Keratinocyte (primary cell): ENCODE data around the gene SPDYE2. TPM values are rescaled to one million over a fixed set of nuclear protein-coding genes. Genes with fewer than 3 reads are reported as not detected.
A peak's percentile ranks its signal among the peaks of the same experiment; 100 is the strongest.
"Not testable (repeated sequence)": the region's sequence is repeated elsewhere in the genome, so short reads cannot be mapped to it uniquely, and the experiment has no call there.

ENCODE experiments used
- DNase-seq: peaks from one replicate; pipeline ENCODE4 v3.0.0-alpha.2; 2011; ENCODE audit warnings: low read depth, missing footprints, low spot score
- FAIRE-seq: peaks from 2 replicates; lab custom pipeline; 2011; peaks lifted over from hg19 to GRCh38; lab: Jason Lieb, UNC
- H2AFZ ChIP-seq: 2 replicates; pipeline ENCODE4 v1.6.0; 2012; ENCODE audit warnings: low read length, control low read depth, inconsistent platforms; ENCODE audit not compliant: control insufficient read depth
- H3K27ac ChIP-seq: 2 replicates; pipeline ENCODE4 v1.5.1; 2011; ENCODE audit warnings: low read length; ENCODE audit not compliant: control insufficient read depth, insufficient read depth
- H3K27me3 ChIP-seq: 3 replicates; pipeline ENCODE4 v1.6.0; 2011; ENCODE audit warnings: low read length; ENCODE audit not compliant: control insufficient read depth, insufficient read depth; ENCODE audit errors: extremely low read depth
- H3K36me3 ChIP-seq, 2 experiments: 2 replicates in 1 of 2; 3 replicates in 1 of 2; pipeline ENCODE4 v1.5.1; 2011; ENCODE audit warnings: low read length in 2 of 2, mild to moderate bottlenecking in 1 of 2; ENCODE audit not compliant: control insufficient read depth in 2 of 2, insufficient read depth in 2 of 2; ENCODE audit errors: extremely low read depth in 1 of 2
- H3K4me1 ChIP-seq: 3 replicates; pipeline ENCODE4 v1.5.1; 2011; ENCODE audit warnings: low read length; ENCODE audit not compliant: control insufficient read depth, insufficient read depth; ENCODE audit errors: extremely low read depth
- H3K4me2 ChIP-seq: 3 replicates; pipeline ENCODE4 v1.6.0; 2011; ENCODE audit warnings: low read depth, low read length; ENCODE audit not compliant: control insufficient read depth, insufficient read depth; ENCODE audit errors: extremely low read depth
- H3K4me3 ChIP-seq, 3 experiments: fragments of 200-600 bp in 1 of 3; sonication (generic) in 1 of 3; 2 replicates in 2 of 3; 3 replicates in 1 of 3; pipeline ENCODE4 v1.5.1; 2011 to 2016; ENCODE audit warnings: low read length in 3 of 3, mild to moderate bottlenecking in 3 of 3, control low read depth in 2 of 3, inconsistent platforms in 1 of 3, low read depth in 1 of 3, mixed read lengths in 1 of 3, mixed run types in 1 of 3, moderate library complexity in 1 of 3; ENCODE audit not compliant: control insufficient read depth in 2 of 3, insufficient read depth in 2 of 3; ENCODE audit errors: extremely low read depth in 1 of 3
- H3K79me2 ChIP-seq: 2 replicates; pipeline ENCODE4 v1.6.0; 2012; ENCODE audit warnings: low read length; ENCODE audit not compliant: control insufficient read depth, insufficient read depth
- H3K9ac ChIP-seq: 3 replicates; pipeline ENCODE4 v1.6.0; 2011; ENCODE audit warnings: low read length; ENCODE audit not compliant: control insufficient read depth, insufficient read depth; ENCODE audit errors: extremely low read depth
- H3K9me1 ChIP-seq: 3 replicates; pipeline ENCODE4 v1.6.0; 2011; ENCODE audit warnings: low read length; ENCODE audit not compliant: control insufficient read depth, insufficient read depth; ENCODE audit errors: extremely low read depth
- H3K9me3 ChIP-seq: 2 replicates; pipeline ENCODE4 v1.5.1; 2012; ENCODE audit warnings: low read depth, low read length; ENCODE audit not compliant: control insufficient read depth
- H4K20me1 ChIP-seq: 3 replicates; pipeline ENCODE4 v1.6.0; 2011; ENCODE audit warnings: low read length; ENCODE audit not compliant: control insufficient read depth, insufficient read depth; ENCODE audit errors: extremely low read depth
- dilution Hi-C: fragments of 300-500 bp; cut with MboI; formaldehyde crosslinking; loops from one replicate; pipeline ENCODE4 v1.7.0; 2020; ENCODE audit warnings: low sequenced_read_pairs; ENCODE audit not compliant: extremely low pct_ligation_motif_present
- polyA plus RNA-seq, 5 experiments: library from polyadenylated mRNA; depleted of rRNA in 3 of 5; stranded (reverse) in 3 of 5; stranded (forward) in 1 of 5; unstranded in 1 of 5; fragments of >200 nt; gene quantifications; 1 replicate in 1 of 5; 2 replicates in 3 of 5; 3 replicates in 1 of 5; pipeline versions ENCODE4 v1.2.1 to v1.2.3, GENCODE V29; 2011 to 2012; ENCODE audit warnings: missing spikeins in 2 of 5, low read depth in 1 of 5, low replicate concordance in 1 of 5

SPDYE2 gene
- polyA plus RNA-seq, 1 donor (not counting 4 experiments of a cell fraction or from before 2014, with no cell fraction given), result not detected

- H3K27ac ChIP-seq, H3K4me2 ChIP-seq, H3K79me2 ChIP-seq, H3K27me3 ChIP-seq, H3K9me3 ChIP-seq, H3K36me3 ChIP-seq, H3K9me1 ChIP-seq, H4K20me1 ChIP-seq, H2AFZ ChIP-seq, dilution Hi-C loops, H3K4me1 ChIP-seq, H3K4me3 ChIP-seq, DNase-seq, FAIRE-seq, H3K9ac ChIP-seq: not testable (repeated sequence)
Observed at GRCh38 chr7:102606848-102607247, 55.8 kb downstream of the SPDYE2 start.

GRCh38 chr7:102609734-102610133 lies 58.7 kb downstream of the SPDYE2 start:
- H3K4me2 ChIP-seq, H2AFZ ChIP-seq, H3K4me3 ChIP-seq, H3K9ac ChIP-seq, H3K36me3 ChIP-seq, dilution Hi-C loops, FAIRE-seq, H3K9me1 ChIP-seq, DNase-seq, H3K4me1 ChIP-seq, H3K27ac ChIP-seq, H4K20me1 ChIP-seq, H3K79me2 ChIP-seq, H3K27me3 ChIP-seq, H3K9me3 ChIP-seq: not testable (repeated sequence)

DNA sequence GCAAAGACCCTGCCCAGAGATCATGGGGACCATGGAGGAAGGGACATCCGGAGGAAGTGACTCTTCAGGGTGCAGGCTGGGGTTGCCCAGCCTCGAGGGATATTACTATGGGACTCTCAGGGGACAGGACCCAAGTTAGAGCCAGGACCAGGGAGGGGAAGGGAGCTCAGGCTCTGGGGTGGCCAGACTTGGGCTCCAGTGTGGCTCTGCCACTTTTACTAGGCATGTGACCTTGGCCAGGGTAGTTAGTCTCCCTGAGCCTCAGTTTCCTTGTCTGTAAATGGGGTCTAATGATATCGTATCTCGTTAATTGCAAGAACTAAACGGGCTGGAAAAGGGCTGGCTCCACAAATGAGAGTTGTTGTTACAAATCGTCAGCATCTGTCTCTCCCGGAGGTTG lies 59.4 kb downstream of the SPDYE2 start:
- H3K79me2 ChIP-seq, H2AFZ ChIP-seq, H3K4me2 ChIP-seq, H3K9me3 ChIP-seq, H3K9ac ChIP-seq, H3K27me3 ChIP-seq, H3K4me3 ChIP-seq, H3K36me3 ChIP-seq, H3K27ac ChIP-seq, dilution Hi-C loops, H4K20me1 ChIP-seq, DNase-seq, H3K9me1 ChIP-seq, H3K4me1 ChIP-seq: not testable (repeated sequence)
- FAIRE-seq, result peak; percentile 69

- H3K27ac ChIP-seq, H4K20me1 ChIP-seq, H3K4me1 ChIP-seq, H3K79me2 ChIP-seq, H3K9ac ChIP-seq, H3K36me3 ChIP-seq, H3K9me1 ChIP-seq, H3K4me2 ChIP-seq, dilution Hi-C loops, H2AFZ ChIP-seq, H3K9me3 ChIP-seq, DNase-seq, H3K27me3 ChIP-seq, FAIRE-seq, H3K4me3 ChIP-seq: not testable (repeated sequence)
Observed at GRCh38 chr7:102611013-102611674, 60.1 kb downstream of the SPDYE2 start.

GRCh38 chr7:102611675-102612325 lies 60.8 kb downstream of the SPDYE2 start:
- H3K4me2 ChIP-seq, H3K36me3 ChIP-seq, H3K79me2 ChIP-seq, H3K4me3 ChIP-seq, H4K20me1 ChIP-seq, H3K4me1 ChIP-seq, H3K27me3 ChIP-seq, H3K9me1 ChIP-seq, H3K27ac ChIP-seq, H3K9ac ChIP-seq, FAIRE-seq, H3K9me3 ChIP-seq, H2AFZ ChIP-seq, dilution Hi-C loops, DNase-seq: not testable (repeated sequence)
